Right atrium auricular region (tissue), 2 donors: ENCODE results near the gene SACM1L. TPM values are rescaled to one million over a fixed set of nuclear protein-coding genes. Genes with fewer than 3 reads are reported as not detected.
A peak's percentile ranks its signal among the peaks of the same experiment; 100 is the strongest.

Source experiments
- DNase-seq: peaks from one replicate; pipeline ENCODE4 v3.0.0-alpha.2; 2019; ENCODE audit warnings: low spot score
- H3K27ac ChIP-seq, 2 donors: fragments of 200-600 bp; sonication (generic); 1 replicate in 1 of 2; 2 replicates in 1 of 2; pipeline ENCODE4 v1.5.1; 2016 to 2019
- H3K27me3 ChIP-seq, 2 donors: fragments of 200-600 bp; sonication (generic); one replicate each; pipeline versions ENCODE4 v1.5.1 to v1.6.0; 2017 to 2019
- H3K36me3 ChIP-seq: fragments of 200-600 bp; sonication (generic); one replicate; pipeline ENCODE4 v1.5.1; 2016
- H3K4me1 ChIP-seq, 2 donors: fragments of 200-600 bp; sonication (generic); one replicate each; pipeline versions ENCODE4 v1.5.1 to v1.6.0; 2017 to 2019
- H3K4me3 ChIP-seq, 2 donors: fragments of 200-600 bp; sonication (generic); 1 replicate in 1 of 2; 2 replicates in 1 of 2; pipeline ENCODE4 v1.5.1; 2017 to 2019; ENCODE audit warnings: mild to moderate bottlenecking in 1 of 2, moderate library complexity in 1 of 2
- H3K9me3 ChIP-seq, 2 donors: fragments of 200-600 bp; sonication (generic); one replicate each; pipeline ENCODE4 v1.5.1; 2019
- total RNA-seq, 2 donors: library from RNA; depleted of rRNA; stranded (reverse); fragments of >200 nt; gene quantifications; one replicate each; pipeline ENCODE4 v1.1.0, GENCODE V29; 2016
- TF ChIP-seq, protein P1 (sequence below), 2 donors: fragments of 200-600 bp; sonication (generic); IDR thresholded peaks; one replicate each; pipeline ENCODE4 v1.5.1; 2019; ENCODE audit warnings: antibody characterized with exemption in 2 of 2

Gene SACM1L
- total RNA-seq, 2 donors from 2014 or later: 16.6 to 18.7 TPM

DNA sequence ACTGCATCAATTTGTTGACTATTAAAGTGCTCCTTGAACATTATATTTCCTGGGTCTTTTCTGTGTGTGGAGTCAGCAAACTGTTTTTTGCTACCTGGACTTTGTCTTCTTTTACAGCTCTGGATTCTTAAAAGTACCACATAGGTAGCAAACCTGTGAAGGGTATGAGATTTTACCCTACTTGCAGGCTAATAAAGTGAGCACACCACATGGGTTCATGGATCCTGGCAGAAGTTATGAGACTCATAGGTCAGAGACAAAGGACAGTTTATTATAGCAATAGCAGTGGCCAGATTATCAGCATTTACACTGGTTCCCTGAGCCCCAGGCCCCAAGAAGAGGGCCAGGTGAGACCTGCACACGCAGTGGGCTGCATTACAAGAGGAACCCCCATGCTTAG, 8.0 kb upstream of the SACM1L start:
- Histone ChIP-seq H3K27me3 (no peaks in the 10 kb centered on the region), H3K4me3 (no peak overlapping the region), H3K9me3 (no peaks in the 10 kb centered on the region), H3K27ac (peak overlapping the region in 1 of 2 donors; percentile 81), H3K36me3 (peaks cover 17% of the 10 kb centered on the region), H3K4me1 (peaks cover 0 to 25% of the 10 kb centered on the region in 2 donors)
- no peak for DNase-seq
- TF ChIP-seq, protein P1, sequence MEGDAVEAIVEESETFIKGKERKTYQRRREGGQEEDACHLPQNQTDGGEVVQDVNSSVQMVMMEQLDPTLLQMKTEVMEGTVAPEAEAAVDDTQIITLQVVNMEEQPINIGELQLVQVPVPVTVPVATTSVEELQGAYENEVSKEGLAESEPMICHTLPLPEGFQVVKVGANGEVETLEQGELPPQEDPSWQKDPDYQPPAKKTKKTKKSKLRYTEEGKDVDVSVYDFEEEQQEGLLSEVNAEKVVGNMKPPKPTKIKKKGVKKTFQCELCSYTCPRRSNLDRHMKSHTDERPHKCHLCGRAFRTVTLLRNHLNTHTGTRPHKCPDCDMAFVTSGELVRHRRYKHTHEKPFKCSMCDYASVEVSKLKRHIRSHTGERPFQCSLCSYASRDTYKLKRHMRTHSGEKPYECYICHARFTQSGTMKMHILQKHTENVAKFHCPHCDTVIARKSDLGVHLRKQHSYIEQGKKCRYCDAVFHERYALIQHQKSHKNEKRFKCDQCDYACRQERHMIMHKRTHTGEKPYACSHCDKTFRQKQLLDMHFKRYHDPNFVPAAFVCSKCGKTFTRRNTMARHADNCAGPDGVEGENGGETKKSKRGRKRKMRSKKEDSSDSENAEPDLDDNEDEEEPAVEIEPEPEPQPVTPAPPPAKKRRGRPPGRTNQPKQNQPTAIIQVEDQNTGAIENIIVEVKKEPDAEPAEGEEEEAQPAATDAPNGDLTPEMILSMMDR (IDR thresholded peaks at IDR 0.05): no peak

DNA sequence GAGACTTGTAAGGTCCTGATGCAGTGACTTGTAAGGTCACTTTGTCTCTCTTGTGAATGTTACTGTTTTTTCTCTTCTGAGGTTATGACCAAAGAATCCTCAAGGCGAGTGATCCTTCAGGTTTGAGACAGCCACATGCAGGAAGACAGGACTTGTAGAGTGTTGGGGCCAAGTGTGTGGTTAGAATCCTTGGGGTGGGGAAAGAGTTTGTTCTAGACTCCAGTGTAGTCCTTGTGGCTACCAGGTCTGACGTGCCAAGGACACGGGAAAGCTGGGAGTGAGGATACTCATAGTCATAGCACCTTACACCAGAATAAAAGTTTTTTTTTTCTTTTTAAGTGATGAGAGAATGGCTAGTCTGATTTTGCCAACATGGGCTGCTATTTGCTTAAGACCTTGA, 7.3 kb upstream of the SACM1L start:
- Histone ChIP-seq H3K36me3 (peaks cover 17% of the 10 kb centered on the region), H3K27ac (peak overlapping the region in 1 of 2 donors; percentile 81), H3K4me3 (no peak overlapping the region), H3K9me3 (no peaks in the 10 kb centered on the region), H3K4me1 (peaks cover 0 to 18% of the 10 kb centered on the region in 2 donors), H3K27me3 (no peaks in the 10 kb centered on the region)
- TF ChIP-seq, protein P1 (IDR thresholded peaks at IDR 0.05): no peak
- DNase-seq: no peak

DNA sequence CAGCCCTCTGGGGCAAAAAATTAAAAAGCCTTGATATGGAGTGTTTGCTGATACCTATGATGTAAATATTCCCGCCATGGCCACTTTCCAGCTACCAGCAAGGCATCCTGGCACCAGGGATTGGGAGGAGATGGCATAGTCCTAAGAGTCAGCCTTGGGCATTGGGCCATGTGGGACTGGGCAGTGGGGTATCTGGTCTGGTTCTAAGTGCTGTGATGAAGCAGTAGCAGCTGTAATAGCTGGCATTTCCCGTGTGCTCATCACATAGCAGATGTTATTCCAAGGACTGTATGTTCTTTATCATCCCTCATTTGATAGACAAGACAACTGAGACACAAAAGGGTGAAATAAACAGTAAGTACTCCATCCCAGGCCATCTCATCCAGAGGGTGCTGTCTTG, 6.9 kb upstream of the SACM1L start:
- TF ChIP-seq, protein P1 (IDR thresholded peaks at IDR 0.05): no peak
- H3K4me1 ChIP-seq: peaks cover 0 to 14% of the 10 kb centered on the region in 2 donors
- H3K9me3 ChIP-seq: no peaks in the 10 kb centered on the region
- H3K27me3 ChIP-seq: no peaks in the 10 kb centered on the region
- DNase-seq: no peak
- H3K27ac ChIP-seq: peak overlapping the region in 1 of 2 donors; percentile 81
- H3K36me3 ChIP-seq: peaks cover 17% of the 10 kb centered on the region
- H3K4me3 ChIP-seq: no peak overlapping the region

DNA sequence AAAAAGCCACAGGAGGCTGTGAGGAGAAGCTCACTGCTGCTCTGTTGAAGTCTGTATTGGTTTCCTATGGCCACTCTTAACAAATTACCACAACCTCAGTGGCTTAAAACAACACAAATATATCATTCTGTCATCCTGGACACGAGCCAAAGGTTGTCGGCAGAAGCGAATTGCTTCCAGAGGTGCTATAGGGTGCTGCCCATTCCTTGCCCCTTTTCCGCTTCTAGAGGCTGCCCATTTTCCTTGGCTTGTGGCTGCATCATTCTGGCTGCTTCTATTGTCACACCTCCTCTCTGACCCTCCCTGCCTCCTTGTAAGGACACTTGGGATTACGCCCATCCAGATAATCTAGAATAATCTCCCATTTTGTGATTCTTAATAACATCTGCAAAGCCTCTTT, 6.4 kb upstream of the SACM1L start:
- Histone ChIP-seq H3K27ac (peak overlapping the region in 1 of 2 donors; percentile 81), H3K27me3 (no peaks in the 10 kb centered on the region), H3K4me3 (no peak overlapping the region), H3K36me3 (peaks cover 15% of the 10 kb centered on the region), H3K9me3 (no peaks in the 10 kb centered on the region), H3K4me1 (peaks cover 0 to 9% of the 10 kb centered on the region in 2 donors)
- no peak for DNase-seq
- TF ChIP-seq, protein P1 (IDR thresholded peaks at IDR 0.05): no peak

DNA sequence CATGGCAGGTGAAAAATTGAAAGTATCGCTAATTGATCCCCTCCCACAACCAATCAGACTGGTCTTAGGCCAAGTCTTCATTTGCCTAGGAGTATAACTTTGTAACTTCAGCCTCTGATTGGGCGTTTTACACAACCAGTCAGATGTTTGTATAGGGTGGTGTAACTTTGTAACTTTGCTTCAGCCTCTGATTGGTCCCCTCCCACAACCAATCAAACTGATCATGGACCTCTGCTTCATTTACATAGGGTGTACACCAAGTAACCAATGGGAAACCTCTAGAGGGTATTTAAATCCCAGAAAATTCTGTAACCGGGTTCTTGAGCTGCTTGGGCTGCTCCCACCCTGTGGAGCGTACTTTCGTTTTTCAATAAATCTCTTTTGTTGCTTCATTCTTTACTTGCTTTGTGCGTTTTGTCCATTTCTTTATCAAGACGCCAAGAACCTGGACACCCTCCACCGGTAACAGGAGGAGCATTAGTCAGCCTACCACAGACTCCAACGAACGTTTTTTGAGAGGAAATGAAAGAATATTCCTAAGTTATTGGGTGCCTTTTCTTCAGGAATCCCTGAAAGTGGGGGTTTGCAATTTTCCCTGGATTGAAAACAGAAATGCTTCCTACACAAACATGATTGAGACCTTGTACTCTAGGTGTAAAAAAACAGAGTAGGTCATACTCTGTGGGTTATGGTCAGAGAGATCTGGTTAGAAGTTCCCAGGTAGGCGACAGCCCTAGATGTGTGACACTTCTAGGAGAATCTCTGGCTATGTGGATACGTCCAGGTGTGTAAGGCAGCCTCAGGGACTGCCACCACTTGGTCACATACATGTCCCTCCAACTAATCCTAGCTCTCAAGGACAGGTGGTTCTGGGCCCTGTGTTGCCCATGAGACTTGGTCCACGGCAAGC, 5.5 kb upstream of the SACM1L start:
- no peak overlapping the region for H3K27ac ChIP-seq
- no peaks in the 10 kb centered on the region for H3K27me3 ChIP-seq
- peaks cover 0 to 17% of the 10 kb centered on the region in 2 donors for H3K4me1 ChIP-seq
- DNase-seq: no peak
- no peak overlapping the region for H3K4me3 ChIP-seq
- H3K36me3 ChIP-seq: peaks cover 6% of the 10 kb centered on the region
- no peaks in the 10 kb centered on the region for H3K9me3 ChIP-seq
- TF ChIP-seq, protein P1 (IDR thresholded peaks at IDR 0.05): no peak
